NOMO-1 (cell line): Measurements from ENCODE around the gene ACSL4.
"Not testable (repeated sequence)": the region's sequence is repeated elsewhere in the genome, so short reads cannot be mapped to it uniquely, and the experiment has no call there.

Experiments
- DNase-seq, 2 experiments: peaks; one replicate each; lab custom pipeline; 2025; ENCODE audit not compliant: unreplicated experiment in 2 of 2; lab: John Stamatoyannopoulos, UW

The ACSL4 gene

DNA sequence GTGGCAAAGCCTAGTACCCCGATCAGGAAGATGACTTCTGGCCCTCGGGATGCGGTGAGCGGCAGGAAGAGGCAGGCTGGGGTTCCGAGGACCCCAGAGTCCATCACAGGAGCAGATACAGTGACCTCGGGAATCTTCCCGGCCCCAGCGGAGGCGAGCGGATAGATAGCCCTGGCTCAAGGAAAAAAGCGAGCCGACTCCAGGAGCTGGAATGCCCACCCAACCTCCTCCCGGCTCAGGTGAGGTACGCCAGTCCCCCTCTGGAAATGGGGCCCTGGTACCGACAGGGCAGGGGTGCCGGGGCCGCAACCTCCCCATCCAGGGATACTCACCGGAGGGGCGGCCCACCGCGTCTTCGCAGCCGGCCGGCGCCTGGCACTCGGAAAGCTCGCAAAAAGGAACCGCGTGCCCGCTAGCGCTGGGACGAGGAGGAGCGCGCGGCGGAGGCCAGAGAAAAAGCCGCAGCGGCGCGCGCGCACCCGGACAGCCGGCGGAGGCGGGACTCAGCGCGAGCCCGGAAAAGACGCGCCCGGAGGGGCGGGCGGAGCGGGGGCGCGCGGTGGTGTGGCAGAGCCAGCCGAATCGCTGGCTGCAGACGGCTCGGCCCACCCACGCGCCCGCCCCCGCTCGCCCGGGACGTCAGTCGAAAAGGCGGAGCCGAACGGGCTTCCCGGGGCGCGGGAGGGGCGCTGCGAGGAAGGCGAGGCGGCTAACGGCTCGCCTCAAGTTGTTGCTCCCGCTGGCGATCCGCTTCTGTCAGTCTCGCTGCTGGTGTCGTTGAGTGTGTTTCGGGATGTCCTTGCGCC lies at the start of gene ACSL4:
ACSL4 (minus strand) TSS at position 451 of the 806 bp plus-strand sequence. CDS start 49,894 bp downstream, outside the sequence.
- peak; percentile 69 to 81 for DNase-seq

DNA sequence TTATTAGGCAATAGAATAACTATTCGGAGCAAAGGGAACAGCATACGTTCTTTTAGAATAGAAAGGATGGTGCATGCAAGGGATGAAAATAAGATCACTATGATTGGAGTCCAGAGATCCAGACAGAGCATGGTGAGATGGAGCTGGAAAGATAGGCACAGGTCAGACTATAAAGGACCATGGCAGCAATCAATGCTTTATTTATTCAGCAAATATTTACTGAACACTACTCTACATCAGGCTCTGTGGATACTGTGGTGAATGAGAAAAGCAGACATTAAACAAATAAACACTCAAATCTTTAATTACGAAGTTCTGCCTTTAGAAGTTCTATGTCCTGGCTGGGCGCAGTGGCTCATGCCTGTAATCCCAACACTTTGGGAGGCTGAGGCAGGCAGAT lies 44.7 kb upstream of the ACSL4 start:
- no peak for DNase-seq

DNA sequence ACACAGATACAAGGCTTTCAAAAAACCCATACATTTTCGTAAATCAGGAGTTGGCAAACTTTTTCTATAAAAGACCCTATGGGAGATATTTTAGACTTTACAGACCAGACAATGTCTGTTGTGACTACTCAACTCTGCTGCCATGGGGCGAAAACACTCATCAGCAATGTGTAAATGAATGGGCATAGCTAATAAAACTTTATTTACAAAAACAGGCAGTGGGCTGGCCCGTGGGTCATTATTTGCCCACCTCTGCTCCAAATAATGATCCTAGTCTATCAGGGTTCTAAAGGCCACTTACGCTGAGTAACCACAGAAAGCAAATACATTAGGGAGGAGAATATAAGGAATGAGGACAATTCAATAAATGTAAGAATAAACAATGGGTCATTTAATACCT lies 43.9 kb upstream of the ACSL4 start:
- DNase-seq: no peak

DNA sequence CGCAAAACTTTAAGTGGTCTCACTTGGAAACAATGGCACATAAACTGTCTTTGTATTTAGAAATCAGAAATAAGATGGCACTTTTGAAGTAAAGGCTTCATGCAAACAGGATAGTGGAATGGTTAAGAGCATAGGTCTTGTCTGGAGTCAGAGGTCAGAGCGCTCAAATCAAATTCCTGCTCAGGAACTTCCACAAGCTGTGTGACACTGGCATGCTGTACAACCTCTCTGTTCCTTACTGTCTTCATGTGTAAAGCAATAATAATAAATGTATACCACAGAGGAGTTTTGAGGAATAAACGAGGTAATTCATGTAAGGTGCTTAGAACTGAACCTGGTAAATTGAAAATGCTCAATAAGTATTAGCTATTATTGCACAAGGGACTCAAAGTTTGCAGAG lies 43.4 kb upstream of the ACSL4 start:
- no peak for DNase-seq

DNA sequence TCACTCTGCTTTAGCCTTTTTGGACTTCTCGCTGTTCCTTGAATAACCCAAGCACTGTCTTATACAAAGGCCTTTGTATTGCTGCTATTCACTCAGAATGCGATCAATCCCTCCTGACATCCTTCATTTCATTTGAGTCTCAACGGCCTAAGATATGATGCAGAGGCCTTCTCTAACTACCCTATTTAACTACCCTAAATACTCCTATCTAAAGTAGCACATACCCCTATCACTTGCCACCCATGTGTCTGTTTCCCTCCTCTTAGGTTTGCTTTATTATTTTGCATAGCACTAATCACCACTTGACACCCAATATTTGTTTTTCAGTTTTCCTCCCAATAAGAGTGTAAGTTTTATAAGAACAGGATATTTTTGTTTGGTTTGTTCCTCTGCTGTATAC lies 42.3 kb upstream of the ACSL4 start:
- no peak for DNase-seq

DNA sequence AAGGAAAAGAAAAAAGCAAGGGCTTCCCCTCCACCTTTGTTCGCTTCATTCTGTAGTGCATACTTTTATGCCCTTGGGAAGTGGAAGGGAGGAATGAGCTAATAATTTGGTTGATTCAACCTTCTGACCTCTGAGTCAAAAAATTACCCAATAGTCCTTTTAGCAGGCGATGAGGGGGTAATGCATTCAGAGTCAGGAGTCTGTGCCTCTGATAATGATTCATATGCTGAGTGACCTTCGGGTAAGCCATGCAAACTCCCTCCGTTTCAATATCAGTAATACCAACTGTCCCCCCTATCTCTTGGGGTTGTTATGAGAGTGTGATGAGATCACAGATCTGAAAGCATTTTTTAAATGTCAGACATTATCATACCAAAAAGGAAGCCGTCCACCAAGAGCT lies 41.6 kb upstream of the ACSL4 start:
- DNase-seq: no peak

DNA sequence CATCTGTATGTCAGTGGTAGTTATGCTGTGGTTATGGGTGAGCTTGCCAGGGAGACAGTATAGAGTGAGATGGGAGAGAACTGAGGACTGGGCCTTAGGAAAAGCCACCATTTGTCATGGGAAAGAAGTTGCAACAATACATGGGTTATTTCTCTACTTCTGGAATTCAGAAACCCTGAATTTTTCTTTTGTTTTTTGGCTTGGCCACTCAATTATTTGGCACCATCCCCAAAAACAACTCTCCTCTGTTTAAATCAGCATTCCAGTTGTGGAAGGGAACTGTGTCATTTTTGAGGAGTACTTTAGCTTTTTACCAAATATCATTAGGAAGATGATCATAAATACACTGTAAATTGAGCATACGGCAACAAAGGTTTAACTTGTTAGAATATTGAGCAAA lies 41.1 kb upstream of the ACSL4 start:
- no peak for DNase-seq

DNA sequence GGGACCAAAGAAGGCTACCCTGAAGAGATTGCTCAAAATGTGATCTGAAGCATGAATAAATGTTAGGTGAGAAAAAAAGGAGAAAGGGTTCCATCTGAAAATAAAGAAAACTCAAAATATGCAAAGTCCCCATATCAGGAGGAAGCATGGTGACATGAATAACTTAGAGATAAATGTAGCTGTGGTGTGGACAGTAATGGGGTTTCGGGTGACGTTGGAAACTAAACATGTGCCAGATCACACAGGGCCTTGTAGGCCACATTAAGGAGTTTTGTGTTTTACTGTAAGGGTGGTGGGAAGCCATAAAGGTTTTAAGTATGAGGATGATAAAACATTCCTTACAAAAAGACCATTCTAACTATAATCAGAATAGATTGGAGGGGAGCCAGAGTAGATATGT lies 40.3 kb upstream of the ACSL4 start:
- DNase-seq: no peak

DNA sequence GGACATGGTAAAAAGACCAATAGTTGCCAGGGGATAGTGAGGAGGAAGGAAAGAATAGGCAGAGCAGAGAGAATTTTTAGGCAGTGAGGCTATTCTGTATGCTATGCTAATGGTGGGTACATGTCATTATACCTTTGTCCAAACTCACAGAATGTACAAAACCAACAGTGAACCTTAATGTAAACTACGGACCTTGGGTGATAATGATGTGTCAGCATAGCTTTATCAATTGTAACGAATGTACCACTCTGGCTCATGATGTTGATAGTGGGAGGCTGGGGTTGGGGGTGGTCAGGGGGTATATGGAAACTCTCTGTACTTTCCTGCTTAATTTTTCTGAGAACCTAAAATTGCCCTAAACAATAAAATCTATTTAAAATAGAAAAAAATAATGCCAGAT lies 37.7 kb upstream of the ACSL4 start:
- no peak for DNase-seq

DNA sequence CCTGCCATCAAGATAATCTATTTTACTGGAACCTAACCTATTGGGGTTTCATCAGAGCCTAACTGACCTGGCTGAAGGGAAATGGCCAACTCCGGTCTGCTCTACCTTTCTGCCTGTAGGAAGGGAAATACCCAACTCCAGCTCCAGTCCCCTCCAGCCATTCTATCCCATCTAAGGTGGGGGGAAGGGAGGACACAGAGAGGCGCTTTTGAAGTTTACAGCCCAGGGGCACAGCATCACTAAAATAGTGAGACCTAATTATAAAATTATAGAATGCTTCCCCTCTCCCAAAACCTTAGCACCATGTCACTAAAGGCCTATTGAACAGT lies 27.8 kb upstream of the ACSL4 start:
- no peak for DNase-seq

DNA sequence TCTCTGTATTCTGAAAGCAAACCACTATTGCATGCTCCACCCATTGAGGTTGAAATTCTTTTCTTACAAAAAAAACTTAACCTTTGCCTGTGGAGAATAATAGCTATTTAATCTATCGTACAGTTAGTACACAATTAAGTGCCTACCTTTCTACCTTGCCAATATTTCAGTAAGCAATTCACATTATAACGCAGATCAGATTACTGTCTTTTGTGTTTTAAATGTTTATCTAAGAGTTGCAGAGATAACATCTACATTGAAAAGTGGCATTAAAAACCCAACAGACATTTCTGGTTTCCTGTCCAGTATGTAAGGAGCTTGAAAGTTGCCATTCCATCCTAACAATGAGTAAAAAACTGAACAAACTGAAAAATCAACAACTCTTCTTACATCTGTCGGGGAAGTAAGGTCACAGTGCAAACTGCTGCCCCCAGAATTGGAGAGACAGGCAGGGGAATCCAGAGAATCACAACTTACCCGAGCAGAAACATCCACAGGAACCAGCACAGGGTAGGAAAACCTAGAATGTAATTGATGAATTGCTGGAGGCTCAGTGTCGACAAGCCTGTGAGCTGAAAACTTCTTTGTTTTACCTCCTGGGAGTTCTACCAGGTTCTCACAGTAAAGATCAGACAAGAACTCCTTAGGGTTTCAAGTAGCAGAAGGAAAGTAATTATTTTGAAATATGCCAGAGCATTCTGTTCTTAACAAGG lies 27.3 kb upstream of the ACSL4 start:
- DNase-seq: no peak

DNA sequence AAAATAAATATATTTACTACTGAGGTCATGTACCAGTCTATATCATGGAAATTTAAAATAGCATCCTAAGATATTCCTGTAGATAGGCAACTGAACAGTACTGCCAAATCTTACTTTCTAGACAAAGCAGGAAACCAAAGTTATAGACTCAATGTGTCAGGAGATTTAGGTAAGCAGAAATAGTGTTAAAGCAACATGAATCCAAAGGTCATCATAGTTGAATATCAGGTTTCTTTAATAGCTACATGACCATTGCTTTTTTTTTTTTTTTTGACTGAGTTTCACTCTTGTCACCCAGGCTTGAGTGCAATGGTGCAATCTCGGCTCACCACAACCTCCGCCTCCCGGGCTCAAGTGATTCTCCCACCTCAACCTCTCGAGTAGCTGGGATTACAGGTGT lies 20.2 kb upstream of the ACSL4 start:
- DNase-seq: no peak

DNA sequence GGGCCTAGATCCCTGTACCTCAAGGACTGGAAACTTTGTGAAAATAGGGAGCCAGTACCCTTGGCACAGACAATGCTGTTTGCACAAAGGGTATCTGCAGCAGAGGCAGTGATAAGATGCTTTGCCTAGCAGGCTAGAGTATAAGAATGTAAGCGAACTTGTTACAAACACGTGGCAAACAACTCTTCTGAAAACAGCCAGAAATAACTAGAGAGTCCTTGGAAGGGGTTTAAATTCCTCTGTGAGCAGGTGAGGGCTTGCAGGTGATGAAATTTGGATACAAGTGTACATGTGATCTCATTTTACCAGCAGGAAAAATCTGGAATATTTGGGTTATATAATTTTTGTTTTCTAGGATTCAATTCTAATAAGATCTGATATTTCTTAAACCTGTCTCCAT lies 18.6 kb upstream of the ACSL4 start:
- DNase-seq: no peak

DNA sequence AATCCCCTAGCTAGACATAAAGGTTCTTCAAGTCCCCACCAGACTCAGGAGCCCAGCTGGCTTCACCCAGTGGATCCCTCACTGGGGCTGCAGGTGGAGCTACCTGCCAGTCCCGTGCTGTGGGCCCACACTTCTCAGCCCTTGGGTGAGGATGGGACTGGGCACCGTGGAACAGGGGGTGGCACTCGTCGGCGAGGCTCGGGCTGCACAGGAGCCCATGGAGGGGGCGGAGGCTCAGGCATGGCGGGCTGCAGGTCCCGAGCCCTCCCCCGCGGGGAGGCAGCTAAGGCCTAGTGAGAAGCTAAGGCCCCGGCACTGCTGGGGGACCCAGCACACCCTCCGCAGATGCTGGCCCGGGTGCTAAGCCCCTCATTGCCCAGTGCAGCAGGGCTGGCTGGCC lies 16.1 kb upstream of the ACSL4 start:
- DNase-seq: no peak

DNA sequence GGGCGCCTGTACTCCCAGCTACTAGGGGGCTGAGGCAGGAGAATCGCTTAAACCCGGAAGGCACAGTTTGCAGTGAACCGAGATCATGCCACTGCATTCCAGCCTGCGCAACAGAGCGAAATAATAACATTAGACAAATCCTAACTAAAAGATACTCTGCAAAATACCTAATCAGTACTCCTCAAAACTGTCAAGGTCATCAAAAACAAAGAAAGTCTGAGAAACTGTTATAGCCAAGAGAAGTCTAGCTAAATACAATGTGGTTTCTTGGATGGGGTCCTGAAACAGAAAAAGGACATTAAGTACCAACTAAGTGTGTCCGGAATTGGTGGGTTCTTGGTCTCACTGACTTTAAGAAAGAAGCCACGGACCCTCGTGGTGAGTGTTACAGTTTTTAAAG lies 14.6 kb upstream of the ACSL4 start:
- no peak for DNase-seq

DNA sequence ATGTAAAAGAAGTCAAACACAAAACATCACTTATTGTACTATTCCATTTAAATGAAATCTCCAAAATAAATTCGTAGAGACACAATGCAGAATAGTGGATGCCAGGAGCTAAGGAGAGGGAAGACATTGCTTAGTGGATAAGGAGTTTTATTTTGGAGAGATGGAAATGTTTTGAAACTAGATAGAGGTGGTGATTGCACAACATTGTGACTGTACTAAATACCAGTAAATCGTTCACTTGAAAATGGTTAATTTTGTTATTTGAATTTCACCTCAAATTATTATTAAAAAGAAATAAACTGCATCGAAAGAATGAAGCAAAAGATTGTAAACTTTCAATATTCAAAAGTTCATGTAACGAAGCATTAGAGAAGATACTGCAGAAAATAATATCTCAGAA lies 9.7 kb upstream of the ACSL4 start:
- DNase-seq: no peak

DNA sequence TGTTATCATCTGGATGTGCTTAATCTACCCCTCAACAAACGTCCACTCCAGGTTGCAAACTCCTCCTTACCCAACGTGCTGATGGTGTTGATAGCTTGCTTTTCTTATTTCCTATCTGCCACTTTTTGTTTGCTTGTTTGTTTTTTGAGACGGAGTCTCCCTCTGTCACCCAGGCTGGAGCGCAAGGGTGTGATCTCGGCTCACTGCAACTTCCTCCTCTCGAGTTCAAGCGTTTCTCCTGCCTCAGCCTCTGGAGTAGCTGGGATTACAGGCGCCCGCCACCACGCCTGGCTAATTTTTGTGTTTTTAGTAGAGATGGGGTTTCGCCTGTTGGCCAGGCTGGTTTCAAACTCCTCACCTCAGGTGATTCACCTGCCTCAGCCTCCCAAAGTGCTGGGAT lies 7.8 kb upstream of the ACSL4 start:
- not testable (repeated sequence) for DNase-seq

DNA sequence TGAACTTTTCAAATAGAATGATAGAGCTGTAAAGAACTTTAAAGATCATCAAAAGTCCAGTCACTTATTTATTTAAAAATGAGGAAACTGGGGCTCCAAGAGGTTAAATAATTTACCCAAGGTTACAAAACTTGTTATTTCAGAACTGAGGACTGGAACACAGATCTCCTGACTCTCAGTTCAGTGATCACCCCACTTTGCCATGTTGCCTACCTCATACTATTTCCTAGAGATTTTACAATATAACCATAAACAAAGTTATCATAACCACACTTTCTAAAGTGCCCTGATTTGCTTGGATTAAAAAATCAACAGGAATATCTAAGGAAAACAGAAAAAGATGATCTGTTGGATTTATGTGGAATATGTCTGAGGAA lies 7.4 kb upstream of the ACSL4 start:
- DNase-seq: no peak

DNA sequence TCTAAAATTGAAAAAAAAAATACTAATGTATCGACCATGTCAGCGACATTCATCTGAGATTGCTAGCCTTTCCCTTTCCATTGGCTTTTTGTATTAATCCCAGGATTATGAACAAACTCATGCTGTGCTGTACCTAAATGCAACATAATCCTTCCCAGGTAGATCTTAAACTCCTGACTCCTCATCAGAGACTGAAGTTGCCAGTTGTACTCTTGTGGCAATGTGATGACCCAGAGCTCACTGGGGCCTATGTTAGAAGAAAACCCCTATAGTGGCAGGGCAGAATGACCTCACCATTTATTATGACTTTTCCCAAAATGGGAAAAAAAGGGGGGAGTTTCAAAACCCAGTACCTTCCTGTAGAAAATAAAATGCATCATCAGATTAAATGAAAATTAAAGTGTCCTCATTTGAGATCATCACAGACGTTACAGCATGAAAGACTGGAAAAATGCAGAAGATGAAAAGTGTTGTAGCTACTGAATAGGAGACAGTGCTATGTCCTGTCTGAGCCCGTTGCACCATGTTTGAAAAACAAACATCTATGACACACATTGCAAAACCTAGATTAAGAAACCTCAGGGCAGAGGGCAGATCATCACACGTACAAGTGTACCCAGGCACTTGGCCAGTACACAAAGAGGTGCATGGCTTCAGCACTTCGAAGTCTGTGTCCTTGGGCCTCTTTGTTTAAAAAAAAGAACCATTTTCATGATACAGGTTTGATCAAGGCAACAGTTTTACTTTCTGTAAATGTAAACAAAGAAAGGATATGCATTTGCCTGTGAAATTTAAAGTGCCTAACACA lies 6.8 kb upstream of the ACSL4 start:
- DNase-seq: peak; percentile 13 to 76

DNA sequence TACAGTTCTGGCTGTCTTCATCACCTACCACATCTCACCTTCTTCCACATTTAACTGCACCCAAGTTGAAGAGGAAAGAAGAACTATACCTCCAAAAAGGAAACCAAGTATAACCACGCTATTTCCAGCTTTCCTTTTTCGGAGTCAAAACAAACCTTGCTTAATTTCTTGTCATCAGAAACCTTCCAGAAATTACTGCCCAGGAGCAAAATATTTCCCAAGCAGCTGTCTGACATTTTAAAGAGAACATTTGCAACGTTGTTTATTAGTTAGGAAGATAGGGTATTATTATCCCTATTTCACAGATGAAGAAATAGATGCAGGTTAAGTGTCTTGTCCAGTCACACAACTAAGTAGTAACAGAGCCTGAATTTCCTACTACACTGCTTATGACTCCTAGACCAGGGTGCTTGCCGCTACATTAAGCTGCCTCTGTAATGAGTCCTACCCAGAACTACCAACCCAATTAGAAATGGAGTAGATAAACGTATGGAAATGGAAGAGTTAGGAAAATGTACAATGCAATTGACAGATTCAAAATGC lies 2.2 kb upstream of the ACSL4 start:
- no peak for DNase-seq

DNA sequence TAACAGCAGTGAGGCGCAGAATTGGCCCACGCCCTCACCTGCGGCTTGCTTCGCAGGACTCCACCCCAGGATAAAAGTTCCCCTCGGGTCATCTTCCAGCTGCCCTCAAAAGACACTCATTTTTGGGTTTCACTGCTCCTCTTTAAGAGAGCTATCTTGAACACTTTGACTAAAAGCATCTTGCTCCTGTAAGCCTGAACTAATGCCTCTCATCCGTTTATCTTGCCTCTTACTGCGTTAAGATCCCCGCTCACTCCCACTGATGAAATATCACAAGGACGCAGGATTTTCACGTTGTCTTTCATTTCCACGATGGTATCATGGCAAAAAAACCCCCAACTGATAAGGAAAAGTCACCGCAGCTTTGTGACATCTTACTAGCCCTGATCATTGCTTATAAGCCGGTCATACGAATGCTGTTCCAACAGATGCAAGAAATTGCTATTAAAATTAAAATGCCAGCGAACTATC lies 591 bp upstream of the ACSL4 start:
- no peak for DNase-seq
